PFSK-1 (cell line): ENCODE results near the gene HCRTR1.

Experiments
- FOXP2 ChIP-seq: optimal IDR thresholded peaks from 2 replicates; pipeline ENCODE3; 2011; ENCODE audit warnings: borderline replicate concordance, control low read depth, inconsistent platforms; ENCODE audit not compliant: insufficient read depth; ENCODE audit errors: extremely low read length, extremely low read depth
- POLR2AphosphoS5 ChIP-seq: IDR thresholded peaks from 2 replicates; pipeline ENCODE4 v1.6.1; 2012; ENCODE audit warnings: low read depth, mild to moderate bottlenecking, control low read depth, low read length, moderate library complexity
- REST ChIP-seq, 2 experiments: IDR thresholded peaks; 2 replicates each; pipeline versions ENCODE4 v1.6.1 to v1.8.0; 2011 to 2012; ENCODE audit warnings: low read depth in 2 of 2, low read length in 2 of 2, control low read depth in 1 of 2, inconsistent platforms in 1 of 2, mild to moderate bottlenecking in 1 of 2, moderate library complexity in 1 of 2; ENCODE audit not compliant: insufficient read depth in 1 of 2
- SIN3A ChIP-seq: IDR thresholded peaks from 2 replicates; pipeline ENCODE4 v1.6.1; 2012; ENCODE audit warnings: mild to moderate bottlenecking, low read length, moderate library complexity, borderline replicate concordance; ENCODE audit not compliant: insufficient read depth
- TAF1 ChIP-seq: IDR thresholded peaks from 2 replicates; pipeline ENCODE4 v1.6.1; 2012; ENCODE audit warnings: low read length, control low read depth, borderline replicate concordance; ENCODE audit not compliant: insufficient read depth

Gene HCRTR1

GRCh38 chr1:31617916-31618746 lies 642 bp downstream of the HCRTR1 start:
- TF ChIP-seq POLR2AphosphoS5 = peak; percentile 74
- no peak for TF ChIP-seq REST (IDR thresholded peaks at IDR 0.05; ENCODE audit: insufficient read depth in 1 of 2, low read depth in 2 of 2, low read length in 2 of 2)
- TF ChIP-seq FOXP2 = no peak
- TF ChIP-seq TAF1 = no peak
- no peak for TF ChIP-seq SIN3A

- TF ChIP-seq SIN3A = no peak
- no peak for TF ChIP-seq POLR2AphosphoS5
- no peak for TF ChIP-seq REST (IDR thresholded peaks at IDR 0.05; ENCODE audit: insufficient read depth in 1 of 2, low read depth in 2 of 2, low read length in 2 of 2)
- TF ChIP-seq TAF1 = no peak
- no peak for TF ChIP-seq FOXP2
These were observed 1.7 kb downstream of the HCRTR1 start for GRCh38 chr1:31618916-31619846.

GRCh38 chr1:31620631-31621497 lies 3.4 kb downstream of the HCRTR1 start:
- TF ChIP-seq TAF1 (no peak), REST (IDR thresholded peaks at IDR 0.05; ENCODE audit: insufficient read depth in 1 of 2, low read depth in 2 of 2, low read length in 2 of 2) (no peak), SIN3A (no peak), FOXP2 (no peak), POLR2AphosphoS5 (no peak)

- TF ChIP-seq POLR2AphosphoS5 (no peak), SIN3A (no peak)
These were observed 4.0 kb downstream of the HCRTR1 start for GRCh38 chr1:31621498-31621820.
